OCI-M2 (cell line): ENCODE results near the gene NUDT4B.
"Not testable (repeated sequence)": the region's sequence is repeated elsewhere in the genome, so short reads cannot be mapped to it uniquely, and the experiment has no call there.

ENCODE experiments used
- DNase-seq: peaks from one replicate; lab custom pipeline; 2025; ENCODE audit not compliant: unreplicated experiment; lab: John Stamatoyannopoulos, UW

NUDT4B gene

DNA sequence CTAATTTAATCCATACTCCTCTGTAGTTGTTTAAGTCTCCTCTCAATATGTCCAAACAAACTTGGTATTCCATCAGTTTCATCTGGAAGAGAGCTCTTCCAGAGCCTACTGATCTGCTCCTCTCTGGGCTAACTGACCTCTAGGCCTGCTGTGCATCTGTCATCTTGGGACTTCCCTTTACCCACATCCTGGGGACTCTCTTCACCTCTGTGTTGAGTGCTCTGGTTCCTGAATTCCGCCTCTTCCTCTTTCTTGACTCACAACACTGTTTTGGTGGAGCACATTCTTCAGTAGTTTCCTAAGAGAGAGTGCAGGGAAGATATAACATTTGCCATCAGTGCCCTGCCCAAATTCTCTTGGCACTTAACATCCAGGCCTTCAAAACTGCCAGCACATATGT lies 13.0 kb upstream of the NUDT4B start:
- not testable (repeated sequence) for DNase-seq

DNA sequence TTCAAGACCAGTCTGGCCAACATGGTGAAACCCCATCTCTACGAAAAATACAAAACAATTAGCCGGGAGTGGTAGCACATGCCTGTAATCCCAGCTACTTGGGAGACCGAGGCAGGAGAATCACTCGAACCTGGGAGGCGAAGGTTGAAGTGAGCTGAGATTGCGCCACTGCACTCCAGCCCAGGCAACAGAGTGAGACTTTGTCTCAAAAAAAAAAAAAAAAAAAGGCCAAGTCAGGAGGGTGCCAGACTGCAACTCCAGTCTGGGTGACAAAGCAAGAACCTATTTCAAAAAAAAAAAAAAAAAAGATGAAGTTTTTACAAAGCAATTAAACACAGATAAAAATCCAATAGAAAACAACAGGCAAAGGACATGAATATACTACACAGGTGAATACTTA lies 9.9 kb upstream of the NUDT4B start:
- not testable (repeated sequence) for DNase-seq

DNA sequence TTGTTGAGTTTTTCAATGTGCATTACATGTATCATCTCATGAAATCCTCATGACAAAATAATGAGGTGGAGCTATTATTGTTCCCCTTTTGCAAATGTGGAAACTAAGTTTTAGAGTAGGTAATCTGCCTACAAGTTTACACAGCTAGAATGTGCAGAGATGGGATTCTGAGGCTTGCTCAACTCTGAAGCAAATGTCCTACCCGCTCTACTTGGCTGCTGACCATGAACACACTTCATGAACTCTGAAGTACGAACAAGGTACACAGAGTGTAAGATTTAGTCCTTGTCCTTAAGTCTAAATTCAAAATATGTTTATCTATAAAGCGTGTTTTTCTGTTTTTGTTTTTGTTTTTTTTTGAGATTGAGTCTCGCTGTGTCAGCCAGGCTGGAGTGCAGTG lies 5.4 kb upstream of the NUDT4B start:
- not testable (repeated sequence) for DNase-seq

DNA sequence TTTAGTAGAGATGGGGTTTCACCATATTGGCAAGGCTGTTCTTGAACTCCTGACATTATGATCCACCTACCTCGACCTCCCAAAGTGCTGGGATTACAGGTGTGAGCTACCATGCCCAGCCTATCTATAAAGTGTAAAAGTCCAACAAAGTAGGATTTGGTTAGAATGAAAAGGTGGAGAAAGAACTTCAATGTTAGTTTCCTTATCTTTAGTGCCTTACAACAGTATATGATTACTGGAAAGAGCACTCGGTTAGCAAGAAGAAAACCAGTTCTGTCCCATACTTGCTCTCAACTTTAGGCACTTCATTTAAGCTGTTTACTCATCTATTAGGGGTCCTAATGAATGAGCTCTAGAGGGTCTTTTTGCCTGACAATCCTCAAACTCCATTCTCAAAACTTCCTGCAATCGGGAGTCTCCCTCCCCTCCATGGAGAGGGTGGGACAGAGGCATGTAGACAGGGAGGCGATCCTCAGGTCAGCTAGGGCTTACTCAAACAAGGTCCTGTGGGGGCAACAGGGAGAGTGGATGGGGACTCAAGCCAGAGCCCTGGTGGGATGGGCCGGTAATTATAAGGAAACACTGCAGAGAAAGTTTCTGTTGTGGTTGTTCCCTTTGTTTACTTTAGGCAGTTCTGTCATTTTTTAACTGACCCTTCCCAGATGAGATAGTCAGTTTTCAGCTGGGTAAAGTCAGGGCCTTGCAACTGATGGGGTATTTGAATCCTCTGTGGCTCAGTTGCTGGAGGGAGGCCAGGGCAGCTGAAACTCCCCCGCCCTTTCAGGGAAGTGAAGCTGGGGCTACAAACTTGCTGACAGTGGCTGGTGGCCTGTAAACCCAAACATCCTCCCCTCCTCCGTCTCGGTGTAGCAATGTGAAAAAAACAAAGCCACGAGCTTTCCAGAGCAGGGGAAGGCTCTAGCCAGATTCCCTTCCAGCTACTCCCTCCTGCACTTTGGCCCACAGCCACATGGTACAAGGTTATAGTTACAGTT lies 4.6 kb upstream of the NUDT4B start:
- not testable (repeated sequence) for DNase-seq

DNA sequence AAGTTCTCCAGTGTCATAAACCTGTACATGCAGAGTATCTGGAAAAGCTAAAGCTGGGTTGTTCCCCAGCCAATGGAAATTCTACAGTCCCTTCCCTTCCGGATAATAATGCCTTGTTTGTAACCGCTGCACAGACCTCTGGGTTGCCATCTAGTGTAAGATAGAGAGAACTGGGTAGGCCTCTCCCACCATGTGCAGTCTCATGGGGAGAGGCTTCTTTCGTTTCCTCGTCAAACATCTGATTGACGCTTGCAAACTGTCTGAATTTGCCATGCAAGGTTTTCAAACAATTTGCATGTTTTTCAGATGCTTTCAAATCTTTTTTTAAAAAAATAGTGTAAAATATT lies 734 bp downstream of the NUDT4B start:
- DNase-seq, result not testable (repeated sequence)

DNA sequence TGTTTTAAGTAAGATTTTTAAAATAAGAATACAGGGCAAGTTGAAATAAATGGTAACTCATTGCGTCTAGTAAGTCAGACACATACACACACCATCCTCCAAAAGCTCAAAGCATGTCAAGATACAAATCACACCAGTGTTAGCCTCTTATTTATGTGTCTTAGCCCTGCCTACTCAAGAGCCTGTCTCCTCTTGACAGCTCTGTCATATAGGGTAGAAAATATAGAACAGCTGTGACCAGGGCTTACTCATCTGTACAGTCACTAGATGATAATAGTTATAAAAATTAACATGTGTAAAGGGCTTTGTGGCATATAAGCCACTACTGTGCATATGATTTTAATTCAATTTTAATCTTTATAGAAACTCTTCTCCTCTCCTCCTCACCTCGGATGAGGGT lies 7.7 kb downstream of the NUDT4B start:
- DNase-seq, result not testable (repeated sequence)

DNA sequence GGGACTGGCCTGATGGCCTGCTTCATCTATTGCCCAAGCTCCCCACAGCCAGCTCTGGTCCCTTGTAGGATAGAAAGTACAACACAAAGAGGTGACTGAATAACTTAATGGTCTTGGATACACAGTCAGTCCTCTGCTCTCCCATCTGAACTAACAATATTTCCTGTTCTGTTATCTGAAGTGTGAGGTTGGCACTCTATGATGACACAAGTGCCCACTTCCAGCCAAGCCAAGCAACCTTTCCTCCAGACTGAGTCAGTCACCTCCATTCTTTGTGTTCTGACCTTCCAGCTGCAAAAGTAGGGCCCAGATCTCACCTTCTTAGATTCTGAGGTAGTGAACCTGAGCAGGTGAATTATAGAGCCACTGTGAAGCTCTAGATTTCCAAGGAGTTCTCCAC lies 8.9 kb downstream of the NUDT4B start:
- not testable (repeated sequence) for DNase-seq

DNA sequence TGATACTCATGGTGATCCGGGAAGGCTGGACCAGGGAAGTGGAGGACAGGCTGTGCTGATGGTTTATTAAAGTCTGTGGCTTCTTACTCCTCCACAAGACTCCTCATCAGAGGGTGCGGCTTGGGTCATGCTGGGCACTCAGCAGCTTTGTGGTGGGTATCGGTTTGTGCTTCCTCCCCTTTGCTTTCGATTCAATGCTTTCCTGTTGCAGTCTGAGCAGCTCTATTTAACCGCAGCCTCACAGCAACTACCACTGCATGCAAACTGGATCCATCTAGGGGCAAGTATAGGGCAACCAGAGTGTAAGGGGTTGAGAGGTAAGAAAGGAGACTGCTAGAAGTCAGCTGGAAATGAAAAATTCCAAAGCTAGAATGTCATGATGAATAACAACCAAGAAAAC lies 9.8 kb downstream of the NUDT4B start:
- DNase-seq, result not testable (repeated sequence)

DNA sequence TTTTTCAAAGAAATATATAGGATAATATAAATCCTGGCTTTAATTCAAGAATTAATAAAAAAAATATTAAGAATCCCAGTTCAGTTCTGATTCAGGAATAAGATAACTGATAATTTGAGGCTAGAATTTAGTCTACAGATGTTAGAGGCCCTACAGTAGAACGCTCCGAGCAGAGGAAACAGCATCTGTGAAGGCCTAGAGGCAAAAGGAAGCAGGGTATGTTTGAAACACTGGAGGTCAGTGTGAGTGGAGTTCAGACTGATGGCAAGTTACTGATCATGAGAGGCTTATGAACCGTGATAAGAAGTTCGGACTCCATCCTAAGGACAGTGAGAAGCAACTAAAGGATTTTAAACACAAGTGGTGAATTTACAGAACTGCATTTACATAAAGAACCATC lies 10.4 kb downstream of the NUDT4B start:
- DNase-seq, result not testable (repeated sequence)

DNA sequence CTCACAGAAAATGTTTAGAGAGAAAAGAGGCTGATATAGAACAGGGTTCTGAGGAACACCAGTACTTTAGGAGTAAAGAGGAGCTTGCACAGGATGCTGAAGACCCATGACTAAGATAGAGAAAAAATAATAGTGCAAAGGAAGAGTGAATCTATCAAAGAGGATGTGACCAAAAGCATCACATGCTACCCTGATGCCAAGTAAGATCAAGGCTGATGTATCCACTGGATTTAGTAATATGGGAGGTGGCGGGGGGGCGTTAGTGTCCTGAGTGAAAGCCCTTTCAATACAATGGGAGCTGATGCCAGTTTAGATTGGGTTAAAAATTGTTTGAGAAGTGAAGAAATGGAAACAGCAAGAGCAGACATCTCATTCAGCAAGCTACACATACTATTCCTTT lies 11.2 kb downstream of the NUDT4B start:
- not testable (repeated sequence) for DNase-seq

DNA sequence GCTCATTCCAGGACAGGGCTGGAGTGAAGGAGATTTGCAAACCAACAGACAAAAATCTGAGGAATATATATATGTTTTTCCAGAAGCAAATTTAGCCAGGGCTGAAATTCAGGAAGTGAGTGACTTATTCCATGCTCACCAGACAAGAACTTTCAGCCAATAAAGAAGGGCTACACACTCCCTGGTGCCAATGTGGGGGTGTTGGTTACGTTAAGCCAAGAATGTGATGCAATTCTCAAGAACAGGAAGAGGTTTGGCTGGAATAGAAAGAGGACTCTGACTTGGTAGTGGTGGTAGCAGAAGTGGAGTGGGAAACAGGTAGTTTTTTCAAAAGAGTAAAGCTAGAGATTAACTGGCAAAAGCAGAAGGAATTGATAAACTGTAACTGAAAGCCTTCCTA lies 11.6 kb downstream of the NUDT4B start:
- DNase-seq, result not testable (repeated sequence)

DNA sequence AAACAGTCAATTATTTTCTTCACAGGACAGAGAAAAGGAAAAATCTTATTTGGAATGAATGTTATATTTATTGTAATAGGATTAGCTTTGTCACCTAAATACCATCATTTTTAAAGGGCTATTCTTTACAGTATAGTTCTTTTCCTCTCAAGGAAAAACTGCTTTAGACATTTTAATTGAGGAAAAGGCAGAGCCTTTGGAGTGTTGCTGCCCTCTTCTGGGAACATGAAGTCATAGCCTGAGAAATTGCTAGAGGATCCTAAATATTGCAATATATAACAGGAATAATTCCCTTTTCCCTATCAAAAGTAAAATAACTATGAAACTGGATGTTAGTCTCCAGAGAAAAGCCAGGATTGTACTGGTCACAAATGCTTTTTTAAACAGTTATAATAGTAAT lies 12.8 kb downstream of the NUDT4B start:
- not testable (repeated sequence) for DNase-seq

DNA sequence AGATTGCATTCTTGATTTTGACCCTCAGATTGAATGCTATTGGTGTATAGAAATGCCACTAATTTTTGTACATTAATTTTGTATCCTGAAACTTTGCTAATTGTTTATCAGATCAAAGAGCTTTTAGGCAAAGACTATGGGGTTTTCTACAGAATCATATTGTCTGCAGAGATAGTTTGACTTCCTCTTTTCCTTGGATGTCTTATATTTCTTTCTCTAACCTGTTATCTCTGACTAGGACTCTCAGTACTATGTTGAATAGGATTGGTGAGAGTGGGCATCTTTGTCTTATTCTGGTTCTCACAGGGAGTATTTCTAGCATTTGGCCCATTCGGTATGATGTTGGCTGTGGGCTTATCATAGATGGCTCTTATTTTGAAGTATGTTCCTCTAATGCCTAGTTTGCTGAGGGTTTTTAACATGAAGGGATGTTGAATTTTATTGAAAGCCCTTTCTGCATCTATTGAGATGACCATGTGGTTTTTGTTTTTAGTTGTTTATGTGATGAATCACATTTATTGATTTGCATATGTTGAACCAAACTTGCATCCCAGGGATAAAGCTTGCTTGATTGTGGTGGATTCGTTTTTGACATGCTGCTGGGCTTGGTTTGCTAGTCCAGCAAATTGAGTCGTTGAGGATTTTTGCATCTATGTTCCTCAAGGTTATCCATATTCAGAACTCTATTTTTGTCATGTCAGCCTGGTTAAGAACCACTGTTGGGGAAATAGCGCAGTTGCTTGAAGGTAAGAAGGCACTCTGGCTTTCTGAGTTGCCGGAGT lies 16.9 kb downstream of the NUDT4B start:
- not testable (repeated sequence) for DNase-seq

DNA sequence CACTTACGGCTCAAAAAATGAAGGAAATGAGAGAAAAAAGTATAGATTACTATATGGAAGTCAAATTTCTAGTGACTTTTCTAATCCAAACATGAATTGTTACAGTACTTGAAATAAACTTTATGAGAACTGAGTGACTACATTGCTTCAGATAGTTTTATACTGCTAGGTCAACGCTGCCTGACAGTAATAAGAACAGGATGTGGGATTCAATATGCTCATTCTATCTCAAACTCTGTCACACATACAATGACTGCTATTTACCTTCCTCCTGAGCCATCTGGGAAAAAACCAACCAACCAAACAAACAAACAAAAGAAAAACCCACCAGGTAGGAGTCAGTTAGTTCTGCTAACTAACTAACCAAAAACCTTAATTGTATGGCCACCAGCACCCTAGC lies 20.0 kb downstream of the NUDT4B start:
- not testable (repeated sequence) for DNase-seq

DNA sequence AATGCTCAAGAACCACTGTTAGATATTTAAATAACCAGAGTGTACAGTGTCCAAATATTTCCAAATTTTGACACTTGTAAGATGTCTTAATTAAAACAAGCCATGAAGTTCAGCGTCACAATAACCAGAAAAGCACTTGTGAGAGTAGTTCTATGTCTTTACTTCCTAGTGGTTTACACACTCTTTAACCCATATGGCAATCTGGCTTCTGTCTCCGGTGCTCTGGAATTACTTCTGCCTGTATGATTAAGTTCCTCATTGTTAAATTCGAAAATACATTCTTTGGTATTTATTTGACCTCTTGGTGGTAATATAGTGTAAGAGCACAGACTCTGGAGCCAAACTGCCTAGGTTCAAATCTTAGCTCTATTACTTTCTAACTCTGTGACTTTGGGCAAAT lies 20.9 kb downstream of the NUDT4B start:
- DNase-seq, result not testable (repeated sequence)

DNA sequence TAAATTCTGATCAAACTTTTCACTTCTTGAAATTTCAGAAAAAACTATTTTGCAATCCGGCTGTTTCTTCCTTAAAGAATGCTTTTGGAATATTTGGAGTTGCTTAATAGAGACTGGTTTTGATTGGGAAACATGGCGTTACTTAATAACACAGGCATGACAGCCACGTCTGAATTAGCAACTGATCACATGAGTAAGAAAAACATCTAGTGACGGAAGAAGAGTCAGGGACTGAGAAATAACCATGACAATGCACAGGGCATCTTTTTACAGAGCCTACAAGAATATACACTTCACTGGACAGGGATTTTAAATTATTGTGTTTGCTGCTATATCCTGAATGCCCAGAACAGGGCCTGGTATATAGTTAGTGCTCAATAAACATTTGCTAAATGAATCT lies 25.1 kb downstream of the NUDT4B start:
- DNase-seq, result not testable (repeated sequence)

DNA sequence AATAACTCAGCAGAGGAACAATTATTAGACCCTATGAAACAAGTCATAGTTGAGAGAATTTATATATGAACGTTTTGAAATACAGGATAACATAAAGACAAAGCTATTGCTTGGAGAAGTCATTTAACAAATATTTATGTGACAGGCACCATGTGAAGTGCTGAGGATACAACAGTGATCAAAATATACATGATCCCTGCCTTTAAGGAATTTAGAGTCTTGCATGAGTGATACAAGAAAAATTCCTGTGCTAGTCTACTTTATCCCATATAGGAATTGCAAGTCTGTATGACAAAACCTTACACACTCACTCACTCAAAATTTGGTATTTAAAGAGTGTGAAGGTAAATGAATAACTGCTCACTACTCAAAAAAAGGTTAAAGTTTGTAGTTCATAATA lies 25.5 kb downstream of the NUDT4B start:
- DNase-seq, result not testable (repeated sequence)

DNA sequence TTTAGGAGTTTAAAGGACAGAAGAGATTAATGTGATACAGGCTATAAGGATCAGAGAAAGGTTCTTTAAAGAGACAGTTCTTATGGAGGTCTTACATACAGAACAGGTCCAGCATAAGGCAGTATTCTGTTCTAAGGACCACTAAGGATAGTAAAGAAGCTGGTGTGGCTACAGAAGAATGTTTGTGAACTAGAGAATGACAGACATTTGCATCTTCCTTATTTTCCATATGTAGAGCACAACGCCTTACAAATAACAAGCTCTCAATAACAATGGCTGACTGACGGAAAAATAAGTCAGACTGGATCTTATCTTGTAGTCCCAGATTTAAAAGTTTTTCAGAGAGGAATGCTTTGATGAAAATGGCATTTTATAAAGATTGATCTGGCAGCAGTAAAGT lies 26.7 kb downstream of the NUDT4B start:
- DNase-seq, result not testable (repeated sequence)

DNA sequence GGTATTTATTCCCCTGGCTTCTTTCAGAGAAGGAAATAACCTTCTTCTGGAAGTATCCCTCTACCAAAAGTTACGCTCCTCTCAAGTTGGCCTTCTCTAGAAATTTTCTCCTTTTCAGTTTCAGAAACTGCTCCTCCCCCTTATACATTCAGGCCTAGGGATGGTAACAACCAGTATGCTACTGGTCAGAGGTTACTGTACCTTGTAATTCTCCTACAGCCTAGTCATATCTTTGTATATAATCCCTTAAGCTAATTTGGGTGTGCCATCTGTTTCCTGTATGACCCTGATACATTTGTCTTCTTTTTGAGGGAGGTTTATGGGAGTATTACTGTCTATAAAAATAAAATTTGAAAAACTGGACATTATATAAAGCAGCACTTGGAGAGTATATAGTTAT lies 29.1 kb downstream of the NUDT4B start:
- DNase-seq, result not testable (repeated sequence)

DNA sequence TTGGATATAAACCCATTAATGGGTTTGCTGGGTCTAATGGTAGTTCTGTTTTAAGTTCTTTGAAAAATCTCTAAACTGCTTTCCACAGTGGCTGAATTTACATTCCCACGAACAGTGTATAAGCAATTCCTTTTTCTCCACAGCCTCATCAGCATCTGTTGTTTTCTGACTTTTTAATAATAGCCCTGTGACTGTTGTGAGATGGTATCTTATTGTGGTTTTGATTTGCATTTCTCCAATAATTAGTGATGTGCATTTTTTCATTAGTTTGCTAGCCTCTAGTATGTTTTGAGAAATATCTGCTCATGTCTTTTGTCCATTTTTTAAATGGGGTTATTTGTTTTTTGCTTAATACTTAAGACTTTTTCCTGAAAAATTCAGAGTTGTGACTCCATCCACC lies 31.8 kb downstream of the NUDT4B start:
- not testable (repeated sequence) for DNase-seq

DNA sequence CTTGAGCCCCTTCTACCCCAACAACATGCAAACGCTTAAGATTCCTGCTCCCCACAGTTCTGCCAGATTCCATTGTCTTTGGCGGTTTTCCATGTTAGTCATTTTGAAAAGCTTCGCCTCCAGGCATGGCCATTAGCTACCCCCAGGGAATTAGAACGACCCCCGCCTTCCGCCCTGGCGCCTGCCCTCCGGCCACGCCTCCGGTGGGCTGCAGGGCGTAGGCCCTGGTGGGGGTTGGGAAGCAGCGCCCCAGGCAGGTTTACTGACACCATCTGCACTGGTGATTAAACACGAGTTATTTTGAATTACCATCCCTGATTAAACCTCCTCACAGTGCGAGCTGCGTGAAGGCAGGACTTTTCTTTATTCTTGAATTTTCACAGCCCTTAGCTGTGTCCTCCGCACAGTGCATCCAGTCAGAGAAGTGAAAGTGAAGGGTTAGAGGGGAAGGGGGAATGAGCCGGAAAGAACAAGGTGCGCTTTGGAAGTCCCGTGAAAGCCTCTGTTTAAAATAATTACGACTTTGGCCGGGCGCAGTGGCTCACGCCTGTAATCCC lies 43.0 kb downstream of the NUDT4B start:
- not testable (repeated sequence) for DNase-seq
